Adrenal gland (tissue), 5 donors: ENCODE results near the gene TPRG1L.

ENCODE experiments used
- CTCF ChIP-seq, 6 experiments: fragments of 450-650 bp in 4 of 6; fragments of 200-600 bp in 2 of 6; sonication (generic) in 1 of 6; IDR thresholded peaks; 1 replicate in 5 of 6; 2 replicates in 1 of 6; pipeline versions ENCODE4 v1.5.1 to v1.8.0; 2016 to 2021; ENCODE audit warnings: antibody characterized with exemption in 6 of 6, mild to moderate bottlenecking in 2 of 6, moderate library complexity in 1 of 6
- POLR2A ChIP-seq, 2 donors: fragments of 450-650 bp; IDR thresholded peaks; one replicate each; pipeline ENCODE4 v1.6.1; 2017; ENCODE audit warnings: antibody characterized with exemption in 2 of 2, mild to moderate bottlenecking in 2 of 2, moderate library complexity in 1 of 2
- donor health status: DM: no; HTN: no; CAD: no.

GRCh38 chr1:3664700-3665375, 40.0 kb downstream of the TPRG1L start:
- no peak for TF ChIP-seq POLR2A (IDR thresholded peaks at IDR 0.05)
- no peak for TF ChIP-seq CTCF (IDR thresholded peaks at IDR 0.05)
